WTC11 (cell line): ENCODE data around the gene DDX51. TPM values are rescaled to one million over a fixed set of nuclear protein-coding genes. Genes with fewer than 3 reads are reported as not detected.
A peak's percentile ranks its signal among the peaks of the same experiment; 100 is the strongest.

Experiments used
- ATAC-seq: fragments of 200-7000 bp; cut with Tn5 transposase; 2 replicates; pipeline ENCODE4 v1.10.0; 2021; ENCODE audit warnings: mild to moderate bottlenecking, moderate library complexity
- CTCF ChIA-PET: fragments of 300-600 bp; sonication (Branson Sonifier 250); formaldehyde crosslinking; loops from one replicate; lab custom pipeline; 2021; ENCODE audit warnings: antibody characterized with exemption; lab: Charles Lee
- POLR2A ChIA-PET: fragments of 350-600 bp; sonication (Branson Sonifier 250); formaldehyde crosslinking; loops from one replicate; lab custom pipeline; 2021; ENCODE audit warnings: antibody characterized with exemption; lab: Charles Lee
- DNase-seq: peaks from one replicate; pipeline ENCODE4 v3.0.0; 2021; ENCODE audit warnings: low spot score
- H3K27ac Mint-ChIP-seq: 2 replicates; pipeline ENCODE4 v1.8.0; 2021; ENCODE audit warnings: mixed read lengths
- H3K27me3 Mint-ChIP-seq: 2 replicates; pipeline ENCODE4 v1.8.0; 2021; ENCODE audit warnings: low read depth, mild to moderate bottlenecking, moderate library complexity, mixed read lengths
- H3K36me3 Mint-ChIP-seq: 2 replicates; pipeline ENCODE4 v1.8.0; 2021; ENCODE audit warnings: mixed read lengths
- H3K4me1 Mint-ChIP-seq: 2 replicates; pipeline ENCODE4 v1.8.0; 2022; ENCODE audit warnings: mixed read lengths
- H3K4me3 Mint-ChIP-seq: 2 replicates; pipeline ENCODE4 v1.8.0; 2021; ENCODE audit warnings: mild to moderate bottlenecking, moderate library complexity, mixed read lengths
- H3K9me3 Mint-ChIP-seq: 2 replicates; pipeline ENCODE4 v1.8.0; 2021; ENCODE audit warnings: mixed read lengths
- CREB1 ChIP-seq: sonication (generic); formaldehyde crosslinking; IDR thresholded peaks from 2 replicates; pipeline ENCODE4 v1.8.0; 2023; ENCODE audit warnings: mild to moderate bottlenecking, missing genetic modification reagents
- ELF4 ChIP-seq: sonication (generic); formaldehyde crosslinking; IDR thresholded peaks from 2 replicates; pipeline ENCODE4 v1.8.1; 2022; ENCODE audit warnings: low read depth, mild to moderate bottlenecking, moderate library complexity, missing genetic modification reagents
- ESRRA ChIP-seq: sonication (generic); formaldehyde crosslinking; IDR thresholded peaks from 2 replicates; pipeline ENCODE4 v1.8.1; 2022; ENCODE audit warnings: mild to moderate bottlenecking, missing genetic modification reagents, borderline replicate concordance
- FOXJ3 ChIP-seq: sonication (generic); formaldehyde crosslinking; IDR thresholded peaks from 2 replicates; pipeline ENCODE4 v1.9.0; 2021; ENCODE audit warnings: missing genetic modification reagents, mild to moderate bottlenecking, borderline replicate concordance
- GTF2I ChIP-seq: fragments of 250-450 bp; sonication (Bioruptor Pico); conservative IDR thresholded peaks from 2 replicates; pipeline ENCODE4 v1.4.0; 2021; ENCODE audit warnings: mild to moderate bottlenecking
- OVOL2 ChIP-seq: fragments of 250-450 bp; sonication (Bioruptor Pico); IDR thresholded peaks from 2 replicates; pipeline ENCODE4 v1.9.0; 2021; ENCODE audit warnings: mild to moderate bottlenecking, borderline replicate concordance
- PRRX2 ChIP-seq: fragments of 250-450 bp; sonication (Bioruptor Pico); IDR thresholded peaks from 2 replicates; pipeline ENCODE4 v1.8.0; 2021; ENCODE audit warnings: mild to moderate bottlenecking
- SOX15 ChIP-seq: fragments of 250-450 bp; sonication (Bioruptor Pico); IDR thresholded peaks from 2 replicates; pipeline ENCODE4 v1.9.0; 2021; ENCODE audit warnings: mild to moderate bottlenecking
- SP1 ChIP-seq: sonication (generic); formaldehyde crosslinking; conservative IDR thresholded peaks from 2 replicates; pipeline ENCODE4 v1.8.1; 2022; ENCODE audit warnings: missing genetic modification reagents
- TEAD4 ChIP-seq: sonication (generic); formaldehyde crosslinking; IDR thresholded peaks from 2 replicates; pipeline ENCODE4 v1.8.0; 2022; ENCODE audit warnings: mild to moderate bottlenecking, missing genetic modification reagents
- TP53 ChIP-seq: sonication (generic); formaldehyde crosslinking; IDR thresholded peaks from 2 replicates; pipeline ENCODE4 v1.8.1; 2023; ENCODE audit warnings: mild to moderate bottlenecking, missing genetic modification reagents
- ZNF121 ChIP-seq: sonication (generic); formaldehyde crosslinking; IDR thresholded peaks from 2 replicates; pipeline ENCODE4 v1.8.0; 2023; ENCODE audit warnings: missing genetic modification reagents
- ZNF317 ChIP-seq: sonication (generic); formaldehyde crosslinking; IDR thresholded peaks from 2 replicates; pipeline ENCODE4 v1.8.1; 2023; ENCODE audit warnings: low read depth, mild to moderate bottlenecking, moderate library complexity, missing genetic modification reagents, borderline replicate concordance
- total RNA-seq: library from RNA; stranded (reverse); gene quantifications from 3 replicates; pipeline ENCODE4 v1.2.3, GENCODE V29; 2021
- TF ChIP-seq, protein P1 (sequence below): sonication (generic); formaldehyde crosslinking; IDR thresholded peaks from 2 replicates; pipeline ENCODE4 v1.8.0; 2022; ENCODE audit warnings: mild to moderate bottlenecking, missing genetic modification reagents
- TF ChIP-seq, protein P2 (sequence below): sonication (generic); formaldehyde crosslinking; IDR thresholded peaks from 2 replicates; pipeline ENCODE4 v1.8.1; 2023; ENCODE audit warnings: mild to moderate bottlenecking, missing genetic modification reagents
- TF ChIP-seq, protein P3 (sequence below): sonication (generic); formaldehyde crosslinking; IDR thresholded peaks from 2 replicates; pipeline ENCODE4 v1.8.0; 2023; ENCODE audit warnings: missing genetic modification reagents, mild to moderate bottlenecking, borderline replicate concordance
- TF ChIP-seq, protein P4 (sequence below): sonication (generic); formaldehyde crosslinking; IDR thresholded peaks from 2 replicates; pipeline ENCODE4 v1.8.0; 2023; ENCODE audit warnings: missing genetic modification reagents
- TF ChIP-seq, protein P5 (sequence below): sonication (generic); formaldehyde crosslinking; IDR thresholded peaks from 2 replicates; pipeline ENCODE4 v1.8.1; 2022; ENCODE audit warnings: low read depth, mild to moderate bottlenecking, moderate library complexity, missing genetic modification reagents, borderline replicate concordance
- TF ChIP-seq, protein P6 (sequence below): sonication (generic); formaldehyde crosslinking; IDR thresholded peaks from 2 replicates; pipeline ENCODE4 v1.8.1; 2023; ENCODE audit warnings: mild to moderate bottlenecking, moderate library complexity, missing genetic modification reagents

DDX51 gene
- total RNA-seq, 1 experiment from 2014 or later = 32.7 TPM

DNA sequence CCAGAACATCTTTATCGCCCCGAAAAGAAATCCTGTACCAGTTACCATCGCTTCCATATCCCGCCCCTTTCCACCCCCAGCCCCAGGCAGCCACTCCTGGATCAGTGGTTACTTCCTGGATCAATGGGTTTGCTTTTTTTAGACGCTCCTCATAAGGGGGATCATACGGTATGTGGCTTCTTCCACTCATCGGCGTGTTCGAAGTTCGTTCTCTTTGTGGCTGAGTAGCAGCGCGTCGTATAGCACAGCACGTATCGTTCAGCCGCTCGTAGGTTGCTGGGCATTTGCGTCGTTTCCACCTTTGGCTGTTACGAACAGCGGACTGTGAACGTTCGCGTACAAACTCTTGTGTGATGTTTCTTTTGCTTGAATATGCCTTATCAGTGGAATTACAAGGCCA, 2.0 kb upstream of the DDX51 start:
- Mint-ChIP-seq H3K4me3 (peak overlapping the region; percentile 78), H3K36me3 (peaks cover 7% of the 10 kb centered on the region), H3K27me3 (no peaks in the 10 kb centered on the region), H3K4me1 (peaks cover 10% of the 10 kb centered on the region), H3K27ac (no peak overlapping the region), H3K9me3 (no peaks in the 10 kb centered on the region)
- CTCF ChIA-PET = no interaction called here
- POLR2A ChIA-PET = no interaction called here
- DNase-seq (no peak), ATAC-seq (no peak)
- TF ChIP-seq, protein P1, sequence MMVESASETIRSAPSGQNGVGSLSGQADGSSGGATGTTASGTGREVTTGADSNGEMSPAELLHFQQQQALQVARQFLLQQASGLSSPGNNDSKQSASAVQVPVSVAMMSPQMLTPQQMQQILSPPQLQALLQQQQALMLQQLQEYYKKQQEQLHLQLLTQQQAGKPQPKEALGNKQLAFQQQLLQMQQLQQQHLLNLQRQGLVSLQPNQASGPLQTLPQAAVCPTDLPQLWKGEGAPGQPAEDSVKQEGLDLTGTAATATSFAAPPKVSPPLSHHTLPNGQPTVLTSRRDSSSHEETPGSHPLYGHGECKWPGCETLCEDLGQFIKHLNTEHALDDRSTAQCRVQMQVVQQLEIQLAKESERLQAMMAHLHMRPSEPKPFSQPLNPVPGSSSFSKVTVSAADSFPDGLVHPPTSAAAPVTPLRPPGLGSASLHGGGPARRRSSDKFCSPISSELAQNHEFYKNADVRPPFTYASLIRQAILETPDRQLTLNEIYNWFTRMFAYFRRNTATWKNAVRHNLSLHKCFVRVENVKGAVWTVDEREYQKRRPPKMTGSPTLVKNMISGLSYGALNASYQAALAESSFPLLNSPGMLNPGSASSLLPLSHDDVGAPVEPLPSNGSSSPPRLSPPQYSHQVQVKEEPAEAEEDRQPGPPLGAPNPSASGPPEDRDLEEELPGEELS (CRISPR knock-in tag) = no peak
- TF ChIP-seq FOXJ3 (CRISPR knock-in tag) (no peak), TP53 (CRISPR knock-in tag) (no peak), OVOL2 (no peak), PRRX2 (no peak), CREB1 (CRISPR knock-in tag) (no peak), ESRRA (CRISPR knock-in tag) (no peak), TEAD4 (CRISPR knock-in tag) (no peak), SOX15 (CRISPR knock-in tag) (no peak)
- TF ChIP-seq, protein P2, sequence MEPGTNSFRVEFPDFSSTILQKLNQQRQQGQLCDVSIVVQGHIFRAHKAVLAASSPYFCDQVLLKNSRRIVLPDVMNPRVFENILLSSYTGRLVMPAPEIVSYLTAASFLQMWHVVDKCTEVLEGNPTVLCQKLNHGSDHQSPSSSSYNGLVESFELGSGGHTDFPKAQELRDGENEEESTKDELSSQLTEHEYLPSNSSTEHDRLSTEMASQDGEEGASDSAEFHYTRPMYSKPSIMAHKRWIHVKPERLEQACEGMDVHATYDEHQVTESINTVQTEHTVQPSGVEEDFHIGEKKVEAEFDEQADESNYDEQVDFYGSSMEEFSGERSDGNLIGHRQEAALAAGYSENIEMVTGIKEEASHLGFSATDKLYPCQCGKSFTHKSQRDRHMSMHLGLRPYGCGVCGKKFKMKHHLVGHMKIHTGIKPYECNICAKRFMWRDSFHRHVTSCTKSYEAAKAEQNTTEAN = no peak
- TF ChIP-seq, protein P3, sequence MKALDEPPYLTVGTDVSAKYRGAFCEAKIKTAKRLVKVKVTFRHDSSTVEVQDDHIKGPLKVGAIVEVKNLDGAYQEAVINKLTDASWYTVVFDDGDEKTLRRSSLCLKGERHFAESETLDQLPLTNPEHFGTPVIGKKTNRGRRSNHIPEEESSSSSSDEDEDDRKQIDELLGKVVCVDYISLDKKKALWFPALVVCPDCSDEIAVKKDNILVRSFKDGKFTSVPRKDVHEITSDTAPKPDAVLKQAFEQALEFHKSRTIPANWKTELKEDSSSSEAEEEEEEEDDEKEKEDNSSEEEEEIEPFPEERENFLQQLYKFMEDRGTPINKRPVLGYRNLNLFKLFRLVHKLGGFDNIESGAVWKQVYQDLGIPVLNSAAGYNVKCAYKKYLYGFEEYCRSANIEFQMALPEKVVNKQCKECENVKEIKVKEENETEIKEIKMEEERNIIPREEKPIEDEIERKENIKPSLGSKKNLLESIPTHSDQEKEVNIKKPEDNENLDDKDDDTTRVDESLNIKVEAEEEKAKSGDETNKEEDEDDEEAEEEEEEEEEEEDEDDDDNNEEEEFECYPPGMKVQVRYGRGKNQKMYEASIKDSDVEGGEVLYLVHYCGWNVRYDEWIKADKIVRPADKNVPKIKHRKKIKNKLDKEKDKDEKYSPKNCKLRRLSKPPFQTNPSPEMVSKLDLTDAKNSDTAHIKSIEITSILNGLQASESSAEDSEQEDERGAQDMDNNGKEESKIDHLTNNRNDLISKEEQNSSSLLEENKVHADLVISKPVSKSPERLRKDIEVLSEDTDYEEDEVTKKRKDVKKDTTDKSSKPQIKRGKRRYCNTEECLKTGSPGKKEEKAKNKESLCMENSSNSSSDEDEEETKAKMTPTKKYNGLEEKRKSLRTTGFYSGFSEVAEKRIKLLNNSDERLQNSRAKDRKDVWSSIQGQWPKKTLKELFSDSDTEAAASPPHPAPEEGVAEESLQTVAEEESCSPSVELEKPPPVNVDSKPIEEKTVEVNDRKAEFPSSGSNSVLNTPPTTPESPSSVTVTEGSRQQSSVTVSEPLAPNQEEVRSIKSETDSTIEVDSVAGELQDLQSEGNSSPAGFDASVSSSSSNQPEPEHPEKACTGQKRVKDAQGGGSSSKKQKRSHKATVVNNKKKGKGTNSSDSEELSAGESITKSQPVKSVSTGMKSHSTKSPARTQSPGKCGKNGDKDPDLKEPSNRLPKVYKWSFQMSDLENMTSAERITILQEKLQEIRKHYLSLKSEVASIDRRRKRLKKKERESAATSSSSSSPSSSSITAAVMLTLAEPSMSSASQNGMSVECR (CRISPR knock-in tag) = no peak

DNA sequence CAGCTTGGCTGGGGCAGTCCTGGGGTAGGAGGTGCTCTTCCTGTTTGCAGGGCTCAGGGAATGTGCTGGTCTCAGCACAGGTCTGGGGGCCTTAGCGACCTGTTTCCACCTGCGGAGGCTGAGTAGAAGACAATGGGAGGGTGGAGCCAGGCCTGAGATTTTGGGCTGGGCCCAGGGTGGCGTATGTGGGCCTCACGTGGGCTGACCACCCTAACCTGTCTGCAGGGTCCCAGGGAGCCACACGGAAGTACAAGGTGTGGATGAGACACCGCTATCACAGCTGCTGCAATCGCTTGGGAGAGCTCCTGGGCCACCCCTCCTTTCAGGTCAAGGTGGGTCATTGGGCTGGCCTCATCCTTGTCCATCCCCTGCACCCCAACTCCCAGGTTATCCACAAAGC, 1.2 kb upstream of the DDX51 start:
- ChIA-PET POLR2A (no interaction called here), CTCF (interaction anchor here (1.0 kb wide), 1 partner anchor 9 kb away, joined by 4 read pairs; no protein-coding TSS in a partner anchor)
- H3K36me3 Mint-ChIP-seq = peaks cover 7% of the 10 kb centered on the region
- no peak overlapping the region for H3K27ac Mint-ChIP-seq
- peak overlapping the region; percentile 78 for H3K4me3 Mint-ChIP-seq
- no peak for DNase-seq
- no peaks in the 10 kb centered on the region for H3K27me3 Mint-ChIP-seq
- H3K4me1 Mint-ChIP-seq = peaks cover 10% of the 10 kb centered on the region
- H3K9me3 Mint-ChIP-seq = no peaks in the 10 kb centered on the region
- no peak for ATAC-seq
- TF ChIP-seq, protein P3 (CRISPR knock-in tag) = no peak
- no peak for TF ChIP-seq ELF4
- no peak for TF ChIP-seq OVOL2
- no peak for TF ChIP-seq ZNF317
- TF ChIP-seq, protein P4, sequence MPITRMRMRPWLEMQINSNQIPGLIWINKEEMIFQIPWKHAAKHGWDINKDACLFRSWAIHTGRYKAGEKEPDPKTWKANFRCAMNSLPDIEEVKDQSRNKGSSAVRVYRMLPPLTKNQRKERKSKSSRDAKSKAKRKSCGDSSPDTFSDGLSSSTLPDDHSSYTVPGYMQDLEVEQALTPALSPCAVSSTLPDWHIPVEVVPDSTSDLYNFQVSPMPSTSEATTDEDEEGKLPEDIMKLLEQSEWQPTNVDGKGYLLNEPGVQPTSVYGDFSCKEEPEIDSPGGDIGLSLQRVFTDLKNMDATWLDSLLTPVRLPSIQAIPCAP = no peak
- TF ChIP-seq, protein P5, sequence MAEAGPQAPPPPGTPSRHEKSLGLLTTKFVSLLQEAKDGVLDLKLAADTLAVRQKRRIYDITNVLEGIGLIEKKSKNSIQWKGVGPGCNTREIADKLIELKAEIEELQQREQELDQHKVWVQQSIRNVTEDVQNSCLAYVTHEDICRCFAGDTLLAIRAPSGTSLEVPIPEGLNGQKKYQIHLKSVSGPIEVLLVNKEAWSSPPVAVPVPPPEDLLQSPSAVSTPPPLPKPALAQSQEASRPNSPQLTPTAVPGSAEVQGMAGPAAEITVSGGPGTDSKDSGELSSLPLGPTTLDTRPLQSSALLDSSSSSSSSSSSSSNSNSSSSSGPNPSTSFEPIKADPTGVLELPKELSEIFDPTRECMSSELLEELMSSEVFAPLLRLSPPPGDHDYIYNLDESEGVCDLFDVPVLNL (CRISPR knock-in tag) = no peak
- no peak for TF ChIP-seq ESRRA (CRISPR knock-in tag)
- TF ChIP-seq SP1 (CRISPR knock-in tag) = no peak
- no peak for TF ChIP-seq CREB1 (CRISPR knock-in tag)
- TF ChIP-seq GTF2I (CRISPR knock-in tag) = no peak
- no peak for TF ChIP-seq ZNF121
- TF ChIP-seq, protein P6, sequence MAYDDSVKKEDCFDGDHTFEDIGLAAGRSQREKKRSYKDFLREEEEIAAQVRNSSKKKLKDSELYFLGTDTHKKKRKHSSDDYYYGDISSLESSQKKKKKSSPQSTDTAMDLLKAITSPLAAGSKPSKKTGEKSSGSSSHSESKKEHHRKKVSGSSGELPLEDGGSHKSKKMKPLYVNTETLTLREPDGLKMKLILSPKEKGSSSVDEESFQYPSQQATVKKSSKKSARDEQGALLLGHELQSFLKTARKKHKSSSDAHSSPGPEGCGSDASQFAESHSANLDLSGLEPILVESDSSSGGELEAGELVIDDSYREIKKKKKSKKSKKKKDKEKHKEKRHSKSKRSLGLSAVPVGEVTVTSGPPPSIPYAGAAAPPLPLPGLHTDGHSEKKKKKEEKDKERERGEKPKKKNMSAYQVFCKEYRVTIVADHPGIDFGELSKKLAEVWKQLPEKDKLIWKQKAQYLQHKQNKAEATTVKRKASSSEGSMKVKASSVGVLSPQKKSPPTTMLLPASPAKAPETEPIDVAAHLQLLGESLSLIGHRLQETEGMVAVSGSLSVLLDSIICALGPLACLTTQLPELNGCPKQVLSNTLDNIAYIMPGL (CRISPR knock-in tag) = no peak
